ENCODE data around the gene HMOX2.

GRCh38 chr16:4523686-4524085 lies 47.5 kb downstream of the HMOX2 start:
- no peak for TF ChIP-seq GATA2 (IDR thresholded peaks at IDR 0.05; ENCODE audit: low read depth, low read length)
- no peak for TF ChIP-seq GATA3 (IDR thresholded peaks at IDR 0.05; ENCODE audit: low read depth, low read length)
